Pancreas (tissue), 10 donors: ENCODE data around the gene BRI3. TPM values are rescaled to one million over a fixed set of nuclear protein-coding genes. Genes with fewer than 3 reads are reported as not detected.
A peak's percentile ranks its signal among the peaks of the same experiment; 100 is the strongest.

Experiments used
- ATAC-seq, 4 donors: fragments of 200-7000 bp; cut with Tn5 transposase; one replicate each; pipeline versions ENCODE4 v1.8.0 to v1.9.1; 2020; ENCODE audit warnings: mild to moderate bottlenecking in 4 of 4, moderate library complexity in 4 of 4
- DNase-seq, 6 donors: peaks; one replicate each; pipeline ENCODE4 v3.0.0-alpha.2; 2020
- FAIRE-seq: peaks from 2 replicates; lab custom pipeline; 2012; peaks lifted over from hg19 to GRCh38; lab: Jason Lieb, UNC
- H3K27ac ChIP-seq, 4 donors: fragments of 200-600 bp; sonication (generic); 1 replicate in 3 of 4; 2 replicates in 1 of 4; pipeline versions ENCODE4 v1.5.0 to v1.8.0; 2020
- H3K27me3 ChIP-seq, 4 donors: fragments of 200-600 bp; one replicate each; pipeline ENCODE4 v1.8.0; 2021
- H3K36me3 ChIP-seq, 3 donors: fragments of 200-600 bp; sonication (generic) in 1 of 3; one replicate each; pipeline versions ENCODE4 v1.5.0 to v1.8.0; 2020 to 2021
- H3K4me1 ChIP-seq, 3 donors: fragments of 200-600 bp; one replicate each; pipeline ENCODE4 v1.8.0; 2021
- H3K4me3 ChIP-seq, 4 donors: fragments of 200-600 bp; sonication (generic) in 2 of 4; one replicate each; pipeline versions ENCODE4 v1.5.0 to v1.8.0; 2020 to 2021
- H3K9me3 ChIP-seq, 4 donors: fragments of 200-600 bp; one replicate each; pipeline ENCODE4 v1.8.0; 2021
- WGBS, 2 donors: extraction: QIAGEN DNeasy Blood & Tissue Kit; methylation state at CpG; one replicate each; pipeline ENCODE4 v1.1.7; 2013; 5-methylcytosine and 5-hydroxymethylcytosine counted together
- intact Hi-C, 3 donors: fragments of 100-400 bp; cut with DNase I; formaldehyde crosslinking; loops; one replicate each; pipeline versions ENCODE4 v1.11.1 to v1.14.2; 2022
- polyA plus RNA-seq, 2 donors: library from polyadenylated mRNA; stranded (reverse); fragments of 200-250 nt; gene quantifications; one replicate each; pipeline ENCODE4 v1.2.3, GENCODE V29; 2013
- total RNA-seq, 6 donors: library from RNA; stranded (reverse); fragmentation: NEBNext Ultra II Directional in 4 of 6; extraction: Animal tissue kit (Norgen Biotek cat#: 25700) in 4 of 6; gene quantifications; one replicate each; pipeline versions ENCODE4 v1.2.1 to v1.2.4, GENCODE V29; 2021 to 2023
- TF ChIP-seq, protein P1 (sequence below), 4 donors: fragments of 200-600 bp; sonication (generic) in 3 of 4; IDR thresholded peaks; one replicate each; pipeline versions ENCODE4 v1.5.0 to v1.8.0; 2021; ENCODE audit warnings: antibody characterized with exemption in 4 of 4
- donor health status: healthy with polysubstance abuse.
- donor health status: DM: no; HTN: no; CAD: no; lungs with moderate emphysema.
- donor health status: DM: no; HTN: no; CAD: no.
- donor health status: control.
- donor health status: control.
- donor health status: Bipolar disorder and iron deficiency.
- donor health status: DM: yes; HTN: yes; CAD: no.
- donor health status: DM: no; HTN: no; CAD: no.
- donor health status: DM: no; HTN: no; CAD: no.
- donor health status: DM: yes; HTN: yes; CAD: no.

Gene BRI3
- total and polyA plus RNA-seq, 8 donors: 88.0 to 122 (median 113) TPM

DNA sequence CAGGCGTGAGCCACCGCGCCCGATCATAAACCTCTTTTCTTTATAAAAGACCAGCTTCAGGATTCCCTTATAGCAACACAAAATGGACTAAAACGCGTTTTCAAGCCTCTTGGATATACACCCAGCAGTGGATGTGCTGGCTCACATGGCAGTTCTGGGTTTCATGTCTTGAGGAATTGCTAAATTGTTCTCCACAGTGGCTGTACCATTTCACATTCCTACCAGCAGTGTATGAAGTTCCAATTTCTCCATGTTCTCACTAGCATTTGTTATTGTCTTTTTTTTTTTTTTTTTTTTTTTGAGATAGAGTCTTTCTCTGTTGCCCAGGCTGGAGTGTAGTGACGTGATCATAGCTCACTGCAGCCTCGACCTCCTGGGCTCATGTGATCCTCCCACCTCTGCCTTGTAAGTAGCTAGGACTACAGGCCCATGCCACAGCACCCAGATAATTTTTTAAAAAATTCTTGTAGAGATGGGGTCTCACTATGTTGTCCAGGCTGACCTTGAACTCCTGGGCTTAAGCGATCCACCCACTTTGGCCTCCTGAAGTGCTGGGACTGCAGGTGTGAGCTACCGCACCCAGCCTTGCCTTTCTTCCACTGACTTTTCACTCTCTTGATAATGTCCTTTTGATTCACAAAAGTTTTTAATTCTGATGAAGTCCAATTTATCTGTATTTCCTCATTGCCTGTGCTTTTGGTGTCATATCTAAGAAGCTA is 46.9 kb upstream of the BRI3 start:
- Histone ChIP-seq H3K27me3 (no peaks in the 10 kb centered on the region), H3K36me3 (no peaks in the 10 kb centered on the region), H3K9me3 (no peaks in the 10 kb centered on the region), H3K4me3 (no peak overlapping the region), H3K4me1 (peaks cover under 1 to 5% (median 2%) of the 10 kb centered on the region in 3 donors), H3K27ac (no peak overlapping the region)
- TF ChIP-seq, protein P1, sequence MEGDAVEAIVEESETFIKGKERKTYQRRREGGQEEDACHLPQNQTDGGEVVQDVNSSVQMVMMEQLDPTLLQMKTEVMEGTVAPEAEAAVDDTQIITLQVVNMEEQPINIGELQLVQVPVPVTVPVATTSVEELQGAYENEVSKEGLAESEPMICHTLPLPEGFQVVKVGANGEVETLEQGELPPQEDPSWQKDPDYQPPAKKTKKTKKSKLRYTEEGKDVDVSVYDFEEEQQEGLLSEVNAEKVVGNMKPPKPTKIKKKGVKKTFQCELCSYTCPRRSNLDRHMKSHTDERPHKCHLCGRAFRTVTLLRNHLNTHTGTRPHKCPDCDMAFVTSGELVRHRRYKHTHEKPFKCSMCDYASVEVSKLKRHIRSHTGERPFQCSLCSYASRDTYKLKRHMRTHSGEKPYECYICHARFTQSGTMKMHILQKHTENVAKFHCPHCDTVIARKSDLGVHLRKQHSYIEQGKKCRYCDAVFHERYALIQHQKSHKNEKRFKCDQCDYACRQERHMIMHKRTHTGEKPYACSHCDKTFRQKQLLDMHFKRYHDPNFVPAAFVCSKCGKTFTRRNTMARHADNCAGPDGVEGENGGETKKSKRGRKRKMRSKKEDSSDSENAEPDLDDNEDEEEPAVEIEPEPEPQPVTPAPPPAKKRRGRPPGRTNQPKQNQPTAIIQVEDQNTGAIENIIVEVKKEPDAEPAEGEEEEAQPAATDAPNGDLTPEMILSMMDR (IDR thresholded peaks at IDR 0.05): no peak
- ATAC-seq (no peak), FAIRE-seq (no peak), DNase-seq (no peak)
- intact Hi-C loops: loop anchor here in 1 of 3 donors (10.0 kb wide), 1 partner anchor 130 kb away; the partner anchor contains the start of gene LMTK2
- WGBS, 2 donors: 92 to 97% methylated on average over 10 of the region's 10 CpGs

DNA sequence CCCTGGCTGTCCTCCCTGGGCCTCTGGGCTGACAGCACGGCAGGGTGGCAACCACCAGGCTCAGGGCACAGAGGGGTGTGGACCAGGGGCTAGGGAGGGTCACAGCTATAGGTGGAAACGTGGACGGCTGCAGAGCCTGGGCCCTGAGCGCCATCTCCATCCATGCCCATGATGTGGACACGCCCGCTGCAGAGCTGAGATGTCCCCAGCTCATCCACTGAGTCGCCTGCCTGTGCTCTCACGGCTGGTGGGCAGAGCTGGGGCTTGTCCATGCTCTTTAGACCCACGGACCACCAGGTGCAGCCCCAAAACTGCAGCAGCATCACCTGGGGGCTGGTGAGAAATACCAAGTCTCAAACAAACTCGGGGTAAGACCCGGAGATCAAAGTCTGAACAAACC is 45.6 kb upstream of the BRI3 start:
- intact Hi-C loops: loop anchor here in 1 of 3 donors (10.0 kb wide), 1 partner anchor 131 kb away; the partner anchor contains the start of gene LMTK2
- H3K27me3 ChIP-seq: no peaks in the 10 kb centered on the region
- no peaks in the 10 kb centered on the region for H3K4me1 ChIP-seq
- no peak for ATAC-seq
- TF ChIP-seq, protein P1 (IDR thresholded peaks at IDR 0.05): no peak
- DNase-seq: no peak
- no peaks in the 10 kb centered on the region for H3K9me3 ChIP-seq
- 94 to 96% methylated on average over 11 of the region's 11 CpGs for WGBS, 2 donors
- no peaks in the 10 kb centered on the region for H3K36me3 ChIP-seq
- H3K4me3 ChIP-seq: no peak overlapping the region
- no peak for FAIRE-seq
- no peak overlapping the region for H3K27ac ChIP-seq

DNA sequence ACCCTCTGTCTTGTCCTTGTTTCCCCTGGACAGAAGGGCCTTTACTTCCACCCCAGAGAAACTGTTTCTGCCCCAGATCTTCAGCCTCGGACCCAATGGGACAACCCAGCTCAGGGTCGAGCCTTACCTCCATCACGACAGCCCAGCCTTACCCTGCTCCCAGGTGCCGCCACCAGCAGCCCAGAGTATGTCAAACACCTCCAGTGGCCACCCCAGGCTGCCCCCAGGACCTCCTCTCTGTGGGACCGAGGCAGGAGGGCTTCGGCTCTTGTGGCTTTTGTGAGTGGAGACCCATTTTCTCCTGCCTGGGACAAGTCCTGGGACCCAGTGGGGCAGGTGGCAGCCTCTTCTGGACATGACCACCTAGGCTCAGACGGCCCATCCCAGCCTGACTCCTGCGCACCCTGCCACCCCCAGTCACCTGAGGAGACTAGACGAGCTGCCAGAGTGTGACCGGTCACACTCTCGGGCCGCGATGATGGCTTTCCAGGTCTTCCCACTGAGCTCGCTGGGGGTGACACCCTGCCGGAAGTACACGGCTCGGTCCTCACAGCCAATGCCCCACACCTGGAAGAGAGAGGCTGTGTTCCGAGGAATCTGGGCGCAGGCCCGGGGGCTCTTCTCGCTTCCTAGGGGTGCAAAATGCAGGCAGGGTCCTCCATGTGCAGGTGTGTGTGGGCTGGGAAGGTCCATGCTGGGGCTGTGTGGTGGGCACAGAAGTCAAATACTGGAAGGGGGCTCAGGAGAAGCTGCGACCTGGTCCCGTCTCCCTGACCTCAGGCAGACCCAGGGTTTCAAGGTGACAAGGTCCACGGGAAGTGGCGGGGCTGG is 44.9 kb upstream of the BRI3 start:
- Histone ChIP-seq H3K36me3 (no peaks in the 10 kb centered on the region), H3K9me3 (no peaks in the 10 kb centered on the region)
- DNase-seq: peak in 1 of 6 donors; percentile 73

DNA sequence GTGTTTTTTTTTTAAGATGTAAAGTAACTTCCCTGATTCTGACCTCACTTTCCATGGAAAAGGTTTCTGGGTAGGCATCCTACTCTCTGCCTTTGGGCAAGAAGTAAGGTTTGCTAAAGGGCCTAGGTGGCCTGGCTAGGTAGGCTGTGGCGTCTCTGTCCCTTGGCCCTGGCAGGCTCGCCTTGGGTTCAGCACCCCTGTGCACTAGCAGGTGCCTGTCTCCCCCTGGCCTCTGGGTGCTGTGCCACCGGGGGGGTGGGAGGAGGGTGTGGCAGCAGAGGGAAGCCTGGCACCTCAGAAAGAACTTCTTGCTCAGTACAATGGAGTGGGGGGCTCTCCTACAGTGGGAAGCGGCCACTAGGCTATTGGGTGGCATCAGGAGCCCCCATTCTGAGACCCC is 43.4 kb upstream of the BRI3 start:
- no peaks in the 10 kb centered on the region for H3K27me3 ChIP-seq
- intact Hi-C loops: loop anchor here in 1 of 3 donors (10.0 kb wide), 1 partner anchor 133 kb away; the partner anchor contains the start of gene LMTK2
- no peaks in the 10 kb centered on the region for H3K36me3 ChIP-seq
- no peak overlapping the region for H3K4me3 ChIP-seq
- DNase-seq: no peak
- H3K4me1 ChIP-seq: no peaks in the 10 kb centered on the region
- no peaks in the 10 kb centered on the region for H3K9me3 ChIP-seq
- whole genome bisulfite sequencing, 2 donors: 90 to 95% methylated on average over 4 of the region's 4 CpGs
- ATAC-seq: no peak
- FAIRE-seq: no peak
- no peak overlapping the region for H3K27ac ChIP-seq
- TF ChIP-seq, protein P1 (IDR thresholded peaks at IDR 0.05): no peak

More for the DNA sequence above, 44.9 kb upstream of the BRI3 start:
- TF ChIP-seq, protein P1 (IDR thresholded peaks at IDR 0.05): no peak
- no peak overlapping the region for H3K27ac ChIP-seq
- H3K4me3 ChIP-seq: no peak overlapping the region
- no peaks in the 10 kb centered on the region for H3K27me3 ChIP-seq
- intact Hi-C loops: loop anchor here in 1 of 3 donors (10.0 kb wide), 1 partner anchor 132 kb away; the partner anchor contains the start of gene LMTK2
- no peaks in the 10 kb centered on the region for H3K4me1 ChIP-seq
- WGBS, 2 donors: 93% methylated on average over 24 to 25 of the region's 25 CpGs
- ATAC-seq (no peak), FAIRE-seq (no peak)
